ENCODE data around the gene LPAR5. TPM values are rescaled to one million over a fixed set of nuclear protein-coding genes. Genes with fewer than 3 reads are reported as not detected.
A peak's percentile ranks its signal among the peaks of the same experiment; 100 is the strongest.

Gene LPAR5
- total and polyA plus RNA-seq, 2 donors (not counting 1 experiment from before 2014, with no cell fraction given) = 0.02 TPM; not detected in 1

DNA sequence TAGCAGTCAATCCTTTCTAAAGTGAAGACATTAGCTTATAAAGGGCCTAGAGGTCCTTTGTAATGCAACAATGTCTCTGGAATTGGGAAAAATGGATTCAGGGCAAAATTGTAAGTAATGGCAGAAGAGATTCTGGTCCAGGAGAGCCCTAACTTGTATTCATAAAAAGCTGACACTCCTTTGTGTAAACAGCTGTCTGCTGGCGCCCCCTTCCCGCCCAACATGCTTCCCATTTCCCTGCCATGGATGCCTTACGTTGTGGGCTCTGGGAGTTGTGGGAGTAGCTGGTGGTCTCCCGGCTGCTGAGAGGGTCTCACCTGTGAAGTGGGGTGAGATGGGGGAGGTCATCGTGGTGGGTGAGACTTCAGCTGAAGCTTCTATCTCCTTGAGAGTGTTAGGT is 9.1 kb upstream of the LPAR5 start:
- H3K4me1 ChIP-seq (ENCODE audit: control insufficient read depth, extremely low read depth, insufficient read depth, low read length) = no peaks in the 10 kb centered on the region
- no peak overlapping the region for H3K4me3 ChIP-seq (replicated peaks in 1 of 4; ENCODE audit: control extremely low read depth in 1 of 4, insufficient read depth in 1 of 4, low read depth in 3 of 4, low read length in 4 of 4)
- peaks cover 2% of the 10 kb centered on the region for H3K36me3 ChIP-seq (ENCODE audit: control insufficient read depth, insufficient read depth, low read length)
- H3K9ac ChIP-seq (ENCODE audit: insufficient read depth, low read length) = no peak overlapping the region
- no peaks in the 10 kb centered on the region for H4K20me1 ChIP-seq (ENCODE audit: control insufficient read depth, extremely low read depth, insufficient read depth, low read length)
- H3K27me3 ChIP-seq (ENCODE audit: control insufficient read depth, insufficient read depth, low read length) = peaks cover 5% of the 10 kb centered on the region
- H3K4me2 ChIP-seq (ENCODE audit: extremely low read depth, insufficient read depth, low read length) = no peak overlapping the region
- no peaks in the 10 kb centered on the region for H3K79me2 ChIP-seq (ENCODE audit: control insufficient read depth, insufficient read depth, low read length)
- H3K27ac ChIP-seq (ENCODE audit: insufficient read depth, low read length) = no peak overlapping the region
- H2AFZ ChIP-seq (ENCODE audit: low read length) = no peak overlapping the region
- no peaks in the 10 kb centered on the region for H3K9me3 ChIP-seq (ENCODE audit: control insufficient read depth, insufficient read depth, low read depth, low read length)
- TF ChIP-seq, protein P1, sequence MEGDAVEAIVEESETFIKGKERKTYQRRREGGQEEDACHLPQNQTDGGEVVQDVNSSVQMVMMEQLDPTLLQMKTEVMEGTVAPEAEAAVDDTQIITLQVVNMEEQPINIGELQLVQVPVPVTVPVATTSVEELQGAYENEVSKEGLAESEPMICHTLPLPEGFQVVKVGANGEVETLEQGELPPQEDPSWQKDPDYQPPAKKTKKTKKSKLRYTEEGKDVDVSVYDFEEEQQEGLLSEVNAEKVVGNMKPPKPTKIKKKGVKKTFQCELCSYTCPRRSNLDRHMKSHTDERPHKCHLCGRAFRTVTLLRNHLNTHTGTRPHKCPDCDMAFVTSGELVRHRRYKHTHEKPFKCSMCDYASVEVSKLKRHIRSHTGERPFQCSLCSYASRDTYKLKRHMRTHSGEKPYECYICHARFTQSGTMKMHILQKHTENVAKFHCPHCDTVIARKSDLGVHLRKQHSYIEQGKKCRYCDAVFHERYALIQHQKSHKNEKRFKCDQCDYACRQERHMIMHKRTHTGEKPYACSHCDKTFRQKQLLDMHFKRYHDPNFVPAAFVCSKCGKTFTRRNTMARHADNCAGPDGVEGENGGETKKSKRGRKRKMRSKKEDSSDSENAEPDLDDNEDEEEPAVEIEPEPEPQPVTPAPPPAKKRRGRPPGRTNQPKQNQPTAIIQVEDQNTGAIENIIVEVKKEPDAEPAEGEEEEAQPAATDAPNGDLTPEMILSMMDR (conservative IDR thresholded peaks at IDR 0.05 in 1 of 2, IDR thresholded peaks at IDR 0.05 in 1 of 2; ENCODE audit: low read depth in 1 of 2, low read length in 2 of 2) = peak in 1 of 2 donors; percentile 26
- TF ChIP-seq EZH2 (IDR thresholded peaks at IDR 0.05; ENCODE audit: low read length, missing control alignments) = no peak
- DNase-seq (ENCODE audit: low read depth in 2 of 2) = no peak

DNA sequence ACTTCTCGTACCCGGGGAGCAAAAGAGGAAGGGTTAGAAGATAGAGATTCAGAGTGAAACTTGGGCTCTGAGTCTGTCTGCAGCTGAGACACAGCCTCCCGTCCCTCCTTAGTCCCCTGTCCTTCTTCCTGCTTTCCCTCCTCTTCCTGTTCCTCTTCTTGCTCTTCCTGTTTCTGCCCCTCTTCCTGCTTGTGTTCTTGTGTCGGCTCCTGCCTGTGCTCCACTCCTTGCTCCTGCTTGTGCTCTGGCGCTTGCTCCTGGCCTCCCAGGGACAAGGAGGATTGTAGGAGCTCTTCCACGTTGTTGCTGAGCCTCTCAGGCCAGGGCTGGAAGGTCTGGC is 8.5 kb upstream of the LPAR5 start:
- Histone ChIP-seq H3K9ac (ENCODE audit: insufficient read depth, low read length) (no peak overlapping the region), H4K20me1 (ENCODE audit: control insufficient read depth, extremely low read depth, insufficient read depth, low read length) (no peaks in the 10 kb centered on the region), H3K36me3 (ENCODE audit: control insufficient read depth, insufficient read depth, low read length) (peaks cover 2% of the 10 kb centered on the region), H3K27me3 (ENCODE audit: control insufficient read depth, insufficient read depth, low read length) (peaks cover 9% of the 10 kb centered on the region), H2AFZ (ENCODE audit: low read length) (no peak overlapping the region), H3K27ac (ENCODE audit: insufficient read depth, low read length) (no peak overlapping the region), H3K79me2 (ENCODE audit: control insufficient read depth, insufficient read depth, low read length) (no peaks in the 10 kb centered on the region), H3K4me1 (ENCODE audit: control insufficient read depth, extremely low read depth, insufficient read depth, low read length) (no peaks in the 10 kb centered on the region), H3K4me2 (ENCODE audit: extremely low read depth, insufficient read depth, low read length) (no peak overlapping the region), H3K9me3 (ENCODE audit: control insufficient read depth, insufficient read depth, low read depth, low read length) (no peaks in the 10 kb centered on the region), H3K4me3 (replicated peaks in 1 of 4; ENCODE audit: control extremely low read depth in 1 of 4, insufficient read depth in 1 of 4, low read depth in 3 of 4, low read length in 4 of 4) (no peak overlapping the region)
- TF ChIP-seq EZH2 (IDR thresholded peaks at IDR 0.05; ENCODE audit: low read length, missing control alignments) = no peak
- DNase-seq (ENCODE audit: low read depth in 2 of 2) = no peak

DNA sequence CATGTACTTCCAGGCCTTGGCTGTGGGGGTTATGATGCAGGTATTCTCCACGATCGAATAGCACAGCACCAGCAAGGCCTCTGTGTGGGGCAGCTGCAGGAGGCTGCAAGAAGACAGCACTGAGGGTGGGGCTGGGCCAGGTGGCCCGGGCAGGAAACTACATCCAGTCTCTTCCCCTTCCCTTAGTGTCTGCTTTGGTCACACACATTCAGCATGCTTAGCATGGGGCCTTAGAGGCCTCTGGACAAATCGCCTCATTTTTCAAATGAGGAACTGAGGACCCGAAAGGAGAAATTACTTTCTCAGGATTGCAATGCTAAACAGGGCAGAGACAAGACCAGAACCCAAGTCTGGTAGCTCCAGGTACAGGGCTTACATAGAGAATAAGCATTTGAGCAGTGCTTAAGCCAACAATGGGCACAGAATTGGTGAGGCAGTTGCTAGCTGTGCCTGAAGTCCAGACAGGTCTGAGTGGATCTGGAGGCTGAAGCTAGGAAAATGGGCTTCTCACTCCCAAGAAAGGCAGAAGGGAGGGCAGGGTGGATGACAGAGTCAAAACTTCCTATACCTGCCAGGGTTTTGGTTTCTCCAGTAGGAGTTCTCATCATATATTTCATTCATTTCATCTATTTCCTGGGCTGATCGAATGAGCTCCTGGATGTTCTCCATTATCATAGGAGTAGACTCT is 8.0 kb upstream of the LPAR5 start:
- TF ChIP-seq, protein P1 (conservative IDR thresholded peaks at IDR 0.05 in 1 of 2, IDR thresholded peaks at IDR 0.05 in 1 of 2; ENCODE audit: low read depth in 1 of 2, low read length in 2 of 2) = no peak
- TF ChIP-seq EZH2 (IDR thresholded peaks at IDR 0.05; ENCODE audit: low read length, missing control alignments) = no peak
- no peak for DNase-seq (ENCODE audit: low read depth in 2 of 2)
- H3K4me3 ChIP-seq (replicated peaks in 1 of 4; ENCODE audit: control extremely low read depth in 1 of 4, insufficient read depth in 1 of 4, low read depth in 3 of 4, low read length in 4 of 4) = no peak overlapping the region
- no peaks in the 10 kb centered on the region for H4K20me1 ChIP-seq (ENCODE audit: control insufficient read depth, extremely low read depth, insufficient read depth, low read length)
- no peaks in the 10 kb centered on the region for H3K4me1 ChIP-seq (ENCODE audit: control insufficient read depth, extremely low read depth, insufficient read depth, low read length)
- H3K27me3 ChIP-seq (ENCODE audit: control insufficient read depth, insufficient read depth, low read length) = peaks cover 14% of the 10 kb centered on the region
- peaks cover 2% of the 10 kb centered on the region for H3K36me3 ChIP-seq (ENCODE audit: control insufficient read depth, insufficient read depth, low read length)
- H2AFZ ChIP-seq (ENCODE audit: low read length) = no peak overlapping the region
- no peak overlapping the region for H3K4me2 ChIP-seq (ENCODE audit: extremely low read depth, insufficient read depth, low read length)
- no peaks in the 10 kb centered on the region for H3K79me2 ChIP-seq (ENCODE audit: control insufficient read depth, insufficient read depth, low read length)
- H3K27ac ChIP-seq (ENCODE audit: insufficient read depth, low read length) = no peak overlapping the region
- H3K9ac ChIP-seq (ENCODE audit: insufficient read depth, low read length) = no peak overlapping the region
- no peaks in the 10 kb centered on the region for H3K9me3 ChIP-seq (ENCODE audit: control insufficient read depth, insufficient read depth, low read depth, low read length)
